Esophagus muscularis mucosa (tissue), 4 donors: ENCODE data around the gene NFIB. TPM values are rescaled to one million over a fixed set of nuclear protein-coding genes. Genes with fewer than 3 reads are reported as not detected.

Experiments
- DNase-seq: peaks from one replicate; pipeline ENCODE4 v3.0.0-alpha.2; 2017; ENCODE audit errors: extremely low spot score
- H3K27ac ChIP-seq, 4 donors: fragments of 200-600 bp; sonication (generic); replicated peaks in 1 of 4; 1 replicate in 3 of 4; 2 replicates in 1 of 4; pipeline ENCODE4 v1.5.1; 2016 to 2019; ENCODE audit warnings: mild to moderate bottlenecking in 1 of 4
- H3K27me3 ChIP-seq, 4 donors: fragments of 200-600 bp; sonication (generic); one replicate each; pipeline versions ENCODE4 v1.5.1 to v1.6.0; 2016 to 2019
- H3K36me3 ChIP-seq, 4 donors: fragments of 200-600 bp; sonication (generic); one replicate each; pipeline ENCODE4 v1.5.1; 2016 to 2019
- H3K4me1 ChIP-seq, 4 donors: fragments of 200-600 bp; sonication (generic); one replicate each; pipeline ENCODE4 v1.5.1; 2016 to 2019
- H3K4me3 ChIP-seq, 4 donors: fragments of 200-600 bp; sonication (generic); 1 replicate in 2 of 4; 2 replicates in 2 of 4; pipeline ENCODE4 v1.5.1; 2016 to 2019; ENCODE audit warnings: mild to moderate bottlenecking in 4 of 4, moderate library complexity in 1 of 4
- H3K9me3 ChIP-seq, 4 donors: fragments of 200-600 bp; sonication (generic); 1 replicate in 3 of 4; 2 replicates in 1 of 4; pipeline ENCODE4 v1.5.1; 2016 to 2019
- EP300 ChIP-seq: sonication (generic); formaldehyde crosslinking; IDR thresholded peaks from one replicate; pipeline ENCODE4 v1.6.1; 2017; ENCODE audit warnings: antibody characterized with exemption
- POLR2A ChIP-seq: fragments of 450-650 bp; IDR thresholded peaks from one replicate; pipeline ENCODE4 v1.6.1; 2017; ENCODE audit warnings: antibody characterized with exemption, moderate library complexity, mild to moderate bottlenecking, low read depth
- POLR2AphosphoS5 ChIP-seq, 2 donors: sonication (generic); formaldehyde crosslinking; IDR thresholded peaks; one replicate each; pipeline ENCODE4 v1.6.1; 2017; ENCODE audit warnings: antibody characterized with exemption in 2 of 2
- WGBS: methylation state at CpG from one replicate; pipeline ENCODE4 v1.1.5; 2018; 5-methylcytosine and 5-hydroxymethylcytosine counted together
- intact Hi-C: fragments of 100-400 bp; cut with DNase I; formaldehyde crosslinking; loops from one replicate; pipeline ENCODE4 v1.15.1; 2023
- total RNA-seq, 4 donors: library from RNA; depleted of rRNA; stranded (reverse); fragments of >200 nt; gene quantifications; one replicate each; pipeline versions ENCODE4 v1.1.0 to v1.2.1, GENCODE V29; 2016
- TF ChIP-seq, protein P1 (sequence below), 3 experiments: fragments of 200-600 bp in 2 of 3; fragments of 450-650 bp in 1 of 3; sonication (generic) in 2 of 3; IDR thresholded peaks; one replicate each; pipeline ENCODE4 v1.5.1; 2017 to 2019; ENCODE audit warnings: antibody characterized with exemption in 3 of 3, mild to moderate bottlenecking in 2 of 3, moderate library complexity in 1 of 3

Gene NFIB
- total RNA-seq, 4 donors from 2014 or later: 38.1 to 64.4 (median 55.8) TPM

DNA sequence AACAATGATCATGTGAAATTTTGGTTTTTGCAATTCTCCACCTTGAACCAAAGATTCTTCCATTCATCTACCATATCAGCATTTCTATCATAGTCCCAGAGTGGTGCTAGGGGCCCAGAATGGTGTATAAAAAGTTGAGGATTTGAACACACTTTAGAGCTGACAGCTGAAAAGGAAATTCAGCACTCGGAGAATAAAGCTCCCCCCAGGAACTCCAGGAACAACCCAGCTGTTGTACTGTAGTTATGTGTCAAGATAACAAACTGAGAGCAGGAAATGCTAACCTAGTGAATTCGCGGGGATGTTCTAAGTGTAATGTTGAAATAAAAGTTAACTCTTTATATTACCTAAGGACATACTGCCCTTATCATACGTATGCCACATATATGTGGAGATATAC is 216.7 kb downstream of the NFIB start:
- Histone ChIP-seq H3K4me1 (peaks cover 30 to 47% (median 44%) of the 10 kb centered on the region in 4 donors), H3K27ac (peak overlapping the region; percentile 58 to 79 (median 74)), H3K36me3 (no peaks in the 10 kb centered on the region), H3K27me3 (no peaks in the 10 kb centered on the region), H3K9me3 (no peaks in the 10 kb centered on the region), H3K4me3 (peak overlapping the region in 2 of 4 donors; percentile 26 to 40)
- no peak for TF ChIP-seq POLR2A
- TF ChIP-seq POLR2AphosphoS5 (IDR thresholded peaks at IDR 0.05): peak in 1 of 2 donors; percentile 33
- no peak for DNase-seq
- intact Hi-C loops: loop anchor here (5.0 to 10.0 kb wide), 3 partner anchors 65 to 672 kb away; no protein-coding TSS in a partner anchor
- 12% methylated on average over 4 of the region's 4 CpGs for WGBS

DNA sequence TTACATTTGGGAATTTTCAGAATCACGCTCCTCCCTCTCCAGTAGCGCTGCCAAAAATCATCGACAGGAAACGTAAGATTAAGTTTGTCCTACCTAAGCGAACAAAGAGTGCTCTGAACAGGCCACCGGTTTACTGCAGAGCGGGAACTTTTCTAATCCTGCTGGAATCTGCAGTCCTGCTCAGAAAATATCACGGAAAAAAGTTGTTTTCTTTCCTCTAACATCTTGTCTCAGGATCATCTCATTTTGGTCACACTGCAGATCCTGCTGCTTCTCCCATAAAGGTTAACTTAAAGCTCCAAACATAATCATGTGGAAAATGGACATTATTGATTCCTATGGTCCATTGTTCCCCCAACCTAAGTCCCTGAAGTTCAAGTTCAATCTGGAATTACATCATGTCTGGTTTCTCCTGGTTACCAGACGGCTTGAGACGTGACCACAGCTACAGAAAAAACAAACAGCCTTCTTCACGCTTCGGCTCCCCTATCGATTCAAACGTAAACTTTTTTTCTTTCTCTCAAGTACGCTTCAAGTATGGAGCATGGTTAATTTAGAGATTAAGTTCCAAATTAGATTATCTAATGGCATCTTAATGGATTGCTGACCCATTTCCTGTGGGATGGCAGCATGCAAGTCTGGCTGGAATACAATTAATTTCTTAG is 217.6 kb downstream of the NFIB start:
- Histone ChIP-seq H3K27ac (peak overlapping the region; percentile 58 to 79 (median 74)), H3K4me1 (peaks cover 30 to 47% (median 44%) of the 10 kb centered on the region in 4 donors), H3K36me3 (no peaks in the 10 kb centered on the region), H3K9me3 (no peaks in the 10 kb centered on the region), H3K4me3 (peak overlapping the region; percentile 26 to 40 (median 39)), H3K27me3 (no peaks in the 10 kb centered on the region)
- DNase-seq: no peak
- 24% methylated on average over 15 of the region's 15 CpGs for WGBS
- TF ChIP-seq POLR2A (no peak), EP300 (no peak), POLR2AphosphoS5 (IDR thresholded peaks at IDR 0.05) (peak; percentile 36 to 54)
- TF ChIP-seq, protein P1, sequence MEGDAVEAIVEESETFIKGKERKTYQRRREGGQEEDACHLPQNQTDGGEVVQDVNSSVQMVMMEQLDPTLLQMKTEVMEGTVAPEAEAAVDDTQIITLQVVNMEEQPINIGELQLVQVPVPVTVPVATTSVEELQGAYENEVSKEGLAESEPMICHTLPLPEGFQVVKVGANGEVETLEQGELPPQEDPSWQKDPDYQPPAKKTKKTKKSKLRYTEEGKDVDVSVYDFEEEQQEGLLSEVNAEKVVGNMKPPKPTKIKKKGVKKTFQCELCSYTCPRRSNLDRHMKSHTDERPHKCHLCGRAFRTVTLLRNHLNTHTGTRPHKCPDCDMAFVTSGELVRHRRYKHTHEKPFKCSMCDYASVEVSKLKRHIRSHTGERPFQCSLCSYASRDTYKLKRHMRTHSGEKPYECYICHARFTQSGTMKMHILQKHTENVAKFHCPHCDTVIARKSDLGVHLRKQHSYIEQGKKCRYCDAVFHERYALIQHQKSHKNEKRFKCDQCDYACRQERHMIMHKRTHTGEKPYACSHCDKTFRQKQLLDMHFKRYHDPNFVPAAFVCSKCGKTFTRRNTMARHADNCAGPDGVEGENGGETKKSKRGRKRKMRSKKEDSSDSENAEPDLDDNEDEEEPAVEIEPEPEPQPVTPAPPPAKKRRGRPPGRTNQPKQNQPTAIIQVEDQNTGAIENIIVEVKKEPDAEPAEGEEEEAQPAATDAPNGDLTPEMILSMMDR (IDR thresholded peaks at IDR 0.05): no peak
- intact Hi-C loops: loop anchor here (5.0 to 10.0 kb wide), 3 partner anchors 64 to 672 kb away; no protein-coding TSS in a partner anchor

DNA sequence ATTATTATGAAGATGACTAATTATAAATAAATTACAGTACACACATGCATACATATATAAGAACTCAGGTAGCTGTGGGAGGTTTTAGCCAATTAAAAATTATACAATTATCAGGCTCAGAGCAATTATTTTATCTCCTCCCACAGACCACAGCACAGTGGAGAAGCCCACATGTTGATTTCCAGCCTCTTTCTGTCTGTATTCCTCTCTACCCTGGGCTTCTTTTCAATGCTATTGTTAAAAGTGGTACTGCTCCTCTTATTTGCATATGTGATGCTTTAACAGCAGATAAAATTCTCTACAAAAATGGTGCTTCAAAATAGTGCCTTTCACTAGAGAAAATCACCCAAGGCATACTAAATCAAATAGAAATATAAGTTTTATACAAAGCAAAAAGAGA is 218.7 kb downstream of the NFIB start:
- TF ChIP-seq EP300: no peak
- TF ChIP-seq, protein P1 (IDR thresholded peaks at IDR 0.05): no peak
- TF ChIP-seq POLR2A: no peak
- TF ChIP-seq POLR2AphosphoS5 (IDR thresholded peaks at IDR 0.05): no peak
- Histone ChIP-seq H3K4me1 (peaks cover 30 to 47% (median 44%) of the 10 kb centered on the region in 4 donors), H3K4me3 (no peak overlapping the region), H3K27ac (peak overlapping the region in 3 of 4 donors; percentile 58 to 79 (median 76)), H3K9me3 (no peaks in the 10 kb centered on the region), H3K27me3 (no peaks in the 10 kb centered on the region), H3K36me3 (no peaks in the 10 kb centered on the region)
- DNase-seq: no peak
- intact Hi-C loops: loop anchor here (5.0 to 10.0 kb wide), 3 partner anchors 63 to 670 kb away; no protein-coding TSS in a partner anchor

DNA sequence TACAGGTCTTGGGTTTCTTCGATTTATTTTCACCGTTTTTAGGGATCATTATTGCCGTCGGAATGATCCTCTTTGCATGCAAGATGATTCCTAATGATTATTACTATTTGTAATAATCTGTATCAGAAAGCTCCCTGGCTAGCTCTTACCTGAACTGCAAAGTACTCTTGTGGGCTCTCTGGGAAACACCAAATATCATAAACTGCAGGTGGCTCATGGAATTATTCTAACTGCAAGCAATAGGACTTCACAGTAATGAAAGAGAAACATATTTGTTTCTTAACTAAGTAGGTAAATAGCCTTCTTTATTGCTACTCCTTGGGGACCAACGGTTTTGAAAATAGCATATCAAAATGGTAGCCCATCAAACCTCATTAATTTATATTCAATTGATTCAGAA is 219.4 kb downstream of the NFIB start:
- Histone ChIP-seq H3K27ac (no peak overlapping the region), H3K36me3 (no peaks in the 10 kb centered on the region), H3K27me3 (no peaks in the 10 kb centered on the region), H3K4me1 (peaks cover 30 to 44% (median 39%) of the 10 kb centered on the region in 4 donors), H3K4me3 (no peak overlapping the region), H3K9me3 (no peaks in the 10 kb centered on the region)
- intact Hi-C loops: loop anchor here (10.0 kb wide), 1 partner anchor 670 kb away; no protein-coding TSS in a partner anchor
- WGBS: 91% methylated on average over 5 of the region's 5 CpGs
- TF ChIP-seq, protein P1 (IDR thresholded peaks at IDR 0.05): no peak
- TF ChIP-seq EP300: no peak
- no peak for TF ChIP-seq POLR2A
- no peak for TF ChIP-seq POLR2AphosphoS5 (IDR thresholded peaks at IDR 0.05)
- no peak for DNase-seq

DNA sequence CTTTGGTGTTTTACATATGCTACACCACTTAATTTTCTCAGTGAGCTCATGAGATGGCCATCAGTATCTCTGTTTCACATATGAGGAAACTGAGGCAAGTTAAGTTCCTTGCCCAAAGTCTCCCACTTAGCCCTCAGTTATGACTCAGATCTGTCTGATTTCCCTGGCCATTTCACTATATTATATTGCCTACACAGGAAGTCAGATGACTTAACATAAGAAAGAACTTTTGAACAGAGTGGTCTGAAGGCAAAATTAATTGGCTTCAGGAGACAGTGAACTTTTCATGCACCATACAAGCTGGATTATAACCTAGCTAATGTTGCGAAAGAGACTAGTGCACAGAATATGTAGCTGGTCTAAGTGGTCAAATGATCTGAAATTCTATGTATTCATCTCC is 221.6 kb downstream of the NFIB start:
- no peak overlapping the region for H3K4me3 ChIP-seq
- peaks cover 0 to 7% (median 3%) of the 10 kb centered on the region in 4 donors for H3K36me3 ChIP-seq
- H3K4me1 ChIP-seq: peaks cover 17 to 22% (median 21%) of the 10 kb centered on the region in 4 donors
- intact Hi-C loops: loop anchor here (10.0 kb wide), 1 partner anchor 668 kb away; no protein-coding TSS in a partner anchor
- H3K27me3 ChIP-seq: no peaks in the 10 kb centered on the region
- no peaks in the 10 kb centered on the region for H3K9me3 ChIP-seq
- no peak for TF ChIP-seq POLR2A
- no peak for TF ChIP-seq POLR2AphosphoS5 (IDR thresholded peaks at IDR 0.05)
- TF ChIP-seq, protein P1 (IDR thresholded peaks at IDR 0.05): no peak
- no peak for TF ChIP-seq EP300
- DNase-seq: no peak
- WGBS: 95% methylated on average over 1 of the region's 1 CpG
- no peak overlapping the region for H3K27ac ChIP-seq
